ENCODE measurements around the gene STAT1. TPM values are rescaled to one million over a fixed set of nuclear protein-coding genes. Genes with fewer than 3 reads are reported as not detected.

The STAT1 gene
- total RNA-seq, 2 experiments from 2014 or later, result 472 to 473 TPM

GRCh38 chr2:190973726-190974628, 40.0 kb downstream of the STAT1 start:
- ATAC-seq (no peak), DNase-seq (no peak)
- Mint-ChIP-seq H3K36me3 (ENCODE audit: low read depth) (peaks cover 91% of the 10 kb centered on the region), H3K4me3 (no peak overlapping the region), H3K27ac (no peak overlapping the region), H3K27me3 (ENCODE audit: low read depth) (no peaks in the 10 kb centered on the region), H3K4me1 (ENCODE audit: low read depth) (peaks cover 51% of the 10 kb centered on the region), H3K9me3 (ENCODE audit: insufficient read depth) (no peaks in the 10 kb centered on the region)
- POLR2A ChIA-PET, result interaction anchor here (1.1 to 2.4 kb wide), 5 partner anchors 9 to 39 kb away, joined by 5 to 7 read pairs (median 5); no protein-coding TSS in a partner anchor
- CTCF ChIA-PET, result interaction anchor here (1.0 kb wide), 1 partner anchor 29 kb away, joined by 3 read pairs; no protein-coding TSS in a partner anchor

GRCh38 chr2:190973262-190973661, 40.7 kb downstream of the STAT1 start:
- CTCF ChIA-PET, result interaction anchor here (1.0 kb wide), 1 partner anchor 29 kb away, joined by 3 read pairs; no protein-coding TSS in a partner anchor
- peaks cover 46% of the 10 kb centered on the region for H3K4me1 Mint-ChIP-seq (ENCODE audit: low read depth)
- H3K4me3 Mint-ChIP-seq, result no peak overlapping the region
- no peak overlapping the region for H3K27ac Mint-ChIP-seq
- POLR2A ChIA-PET, result interaction anchor here (0.6 to 2.4 kb wide), 6 partner anchors 9 to 91 kb away, joined by 3 to 7 read pairs (median 5); no protein-coding TSS in a partner anchor
- ATAC-seq (no peak), DNase-seq (no peak)
- H3K36me3 Mint-ChIP-seq (ENCODE audit: low read depth), result peaks cover 89% of the 10 kb centered on the region
- H3K9me3 Mint-ChIP-seq (ENCODE audit: insufficient read depth), result no peaks in the 10 kb centered on the region
- no peaks in the 10 kb centered on the region for H3K27me3 Mint-ChIP-seq (ENCODE audit: low read depth)

DNA sequence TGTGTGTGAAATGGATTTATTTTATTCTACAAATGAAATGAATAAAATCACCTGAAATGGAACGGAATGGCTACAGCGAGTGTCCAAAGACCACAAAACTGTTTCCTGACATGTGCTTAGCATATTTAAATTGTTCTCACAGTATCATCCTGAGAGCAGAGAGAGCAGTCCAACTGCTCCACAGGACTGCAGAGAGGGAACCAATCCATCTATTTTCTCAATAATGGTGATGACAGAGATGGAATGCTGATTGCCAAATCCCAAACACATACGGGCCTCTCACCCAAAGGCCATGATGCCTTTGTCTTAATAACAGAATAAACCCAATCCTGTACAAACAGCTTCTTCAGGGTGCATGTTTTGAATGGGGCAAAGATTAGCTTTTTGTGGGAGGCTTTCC, 41.1 kb downstream of the STAT1 start:
- DNase-seq (no peak), ATAC-seq (no peak)
- Mint-ChIP-seq H3K27ac (no peak overlapping the region), H3K4me3 (no peak overlapping the region), H3K36me3 (ENCODE audit: low read depth) (peaks cover 89% of the 10 kb centered on the region), H3K27me3 (ENCODE audit: low read depth) (no peaks in the 10 kb centered on the region), H3K9me3 (ENCODE audit: insufficient read depth) (no peaks in the 10 kb centered on the region), H3K4me1 (ENCODE audit: low read depth) (peaks cover 47% of the 10 kb centered on the region)
- ChIA-PET CTCF (interaction anchor here (1.0 kb wide), 1 partner anchor 30 kb away, joined by 3 read pairs; no protein-coding TSS in a partner anchor), POLR2A (interaction anchor here (0.6 to 2.4 kb wide), 8 partner anchors 10 to 91 kb away, joined by 3 to 7 read pairs (median 5); no protein-coding TSS in a partner anchor)

- ATAC-seq, result no peak
- H3K4me3 Mint-ChIP-seq, result no peak overlapping the region
- H3K27ac Mint-ChIP-seq, result peak overlapping the region; percentile 14
- peaks cover 89% of the 10 kb centered on the region for H3K36me3 Mint-ChIP-seq (ENCODE audit: low read depth)
- H3K4me1 Mint-ChIP-seq (ENCODE audit: low read depth), result peaks cover 46% of the 10 kb centered on the region
- H3K9me3 Mint-ChIP-seq (ENCODE audit: insufficient read depth), result no peaks in the 10 kb centered on the region
- DNase-seq, result no peak
- no peaks in the 10 kb centered on the region for H3K27me3 Mint-ChIP-seq (ENCODE audit: low read depth)
- CTCF ChIA-PET, result no interaction called here
- POLR2A ChIA-PET, result interaction anchor here (1.0 to 2.4 kb wide), 6 partner anchors 9 to 42 kb away, joined by 3 to 7 read pairs (median 4); no protein-coding TSS in a partner anchor
Measured at GRCh38 chr2:190972213-190972612, 41.8 kb downstream of the STAT1 start.

GRCh38 chr2:190970873-190971506, 43.0 kb downstream of the STAT1 start:
- Mint-ChIP-seq H3K36me3 (ENCODE audit: low read depth) (peaks cover 89% of the 10 kb centered on the region), H3K27ac (peak overlapping the region; percentile 61), H3K4me1 (ENCODE audit: low read depth) (peaks cover 45% of the 10 kb centered on the region), H3K9me3 (ENCODE audit: insufficient read depth) (no peaks in the 10 kb centered on the region), H3K4me3 (no peak overlapping the region), H3K27me3 (ENCODE audit: low read depth) (no peaks in the 10 kb centered on the region)
- DNase-seq (no peak), ATAC-seq (peak; percentile 7)
- ChIA-PET CTCF (no interaction called here), POLR2A (interaction anchor here (0.6 to 1.6 kb wide), 3 partner anchors 13 to 184 kb away, joined by 3 to 7 read pairs (median 4); no protein-coding TSS in a partner anchor)

DNA sequence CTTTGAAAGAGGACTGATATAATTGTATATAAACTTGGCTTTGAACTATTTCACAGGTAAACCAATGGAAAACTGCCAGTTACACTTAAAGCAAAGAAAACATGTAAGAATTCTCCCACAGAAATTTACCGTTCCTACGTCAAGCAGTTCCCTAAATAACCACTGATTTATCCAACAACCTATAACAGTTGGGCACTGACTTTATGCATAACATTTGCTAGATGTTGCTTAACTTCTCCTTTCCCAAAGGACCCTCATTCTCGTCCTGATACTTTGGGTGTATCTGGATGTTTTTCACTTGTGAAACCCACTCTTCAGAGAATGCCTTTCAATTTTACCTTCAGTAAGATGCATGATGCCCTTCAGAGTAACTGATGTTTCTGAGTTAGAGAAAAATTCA, 43.8 kb downstream of the STAT1 start:
- peaks cover 84% of the 10 kb centered on the region for H3K36me3 Mint-ChIP-seq (ENCODE audit: low read depth)
- no peak overlapping the region for H3K4me3 Mint-ChIP-seq
- POLR2A ChIA-PET, result interaction anchor here (1.0 to 1.2 kb wide), 2 partner anchors 14 to 59 kb away, joined by 3 to 4 read pairs; no protein-coding TSS in a partner anchor
- no peaks in the 10 kb centered on the region for H3K9me3 Mint-ChIP-seq (ENCODE audit: insufficient read depth)
- H3K4me1 Mint-ChIP-seq (ENCODE audit: low read depth), result peaks cover 44% of the 10 kb centered on the region
- H3K27me3 Mint-ChIP-seq (ENCODE audit: low read depth), result no peaks in the 10 kb centered on the region
- peak overlapping the region; percentile 61 for H3K27ac Mint-ChIP-seq
- no peak for DNase-seq
- ATAC-seq, result no peak
- CTCF ChIA-PET, result no interaction called here

DNA sequence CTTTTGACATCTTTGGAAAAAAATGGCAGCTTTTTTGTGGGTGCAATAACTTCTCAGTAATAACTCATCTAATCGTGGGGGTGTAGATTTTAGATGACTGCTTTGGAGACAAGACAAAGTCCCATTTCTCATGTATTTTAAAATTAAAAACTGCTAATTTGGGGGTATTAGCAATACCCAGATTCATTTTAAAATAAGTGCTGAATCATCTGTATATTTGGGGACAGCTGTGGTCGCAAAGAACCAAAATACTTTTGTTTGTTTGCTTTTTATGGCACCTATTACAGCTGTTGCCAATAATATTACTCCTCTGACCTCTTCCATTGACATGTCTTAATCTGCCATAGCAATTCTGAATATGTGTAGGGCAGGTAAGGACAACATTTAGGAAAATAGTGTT, 45.4 kb downstream of the STAT1 start:
- DNase-seq, result no peak
- Mint-ChIP-seq H3K27me3 (ENCODE audit: low read depth) (no peaks in the 10 kb centered on the region), H3K36me3 (ENCODE audit: low read depth) (peaks cover 83% of the 10 kb centered on the region), H3K4me1 (ENCODE audit: low read depth) (peaks cover 46% of the 10 kb centered on the region), H3K27ac (peak overlapping the region; percentile 52), H3K9me3 (ENCODE audit: insufficient read depth) (no peaks in the 10 kb centered on the region), H3K4me3 (no peak overlapping the region)
- ChIA-PET POLR2A (interaction anchor here (1.0 to 1.7 kb wide), 2 partner anchors 18 to 87 kb away, joined by 3 to 4 read pairs; no protein-coding TSS in a partner anchor), CTCF (interaction anchor here (1.0 to 1.8 kb wide), 8 partner anchors 9 to 68 kb away, joined by 3 to 9 read pairs (median 4); no protein-coding TSS in a partner anchor)
- ATAC-seq, result no peak

DNA sequence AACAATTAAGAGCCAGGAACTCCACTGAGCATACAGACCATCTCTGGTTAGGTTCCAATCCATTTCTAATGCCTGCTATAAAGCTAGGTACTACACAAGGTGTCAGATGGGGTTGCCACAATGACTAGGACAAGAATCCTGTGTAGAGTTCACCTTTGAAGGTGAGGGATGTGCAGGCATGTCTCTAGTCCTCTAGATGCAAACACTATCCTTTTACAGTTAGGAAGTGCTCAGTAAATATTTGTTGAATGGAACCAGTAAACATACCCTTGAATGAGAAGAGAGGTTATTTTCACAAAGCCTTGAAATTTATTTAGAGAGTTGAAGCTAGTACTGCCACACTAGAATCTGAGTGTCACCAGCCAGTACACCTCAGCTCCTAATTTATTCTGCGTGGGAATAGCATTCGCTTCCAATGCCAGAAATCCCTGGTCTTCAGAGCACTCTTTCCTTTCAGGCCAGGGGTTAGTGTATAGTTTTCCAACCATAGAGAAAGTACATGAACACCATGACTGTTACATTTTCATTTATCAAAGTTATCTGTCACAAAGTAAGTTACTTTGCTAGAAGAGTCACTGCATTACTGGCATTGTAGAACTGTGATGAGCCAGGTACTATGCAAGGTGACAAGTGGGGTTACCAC, 48.3 kb downstream of the STAT1 start:
- Mint-ChIP-seq H3K9me3 (ENCODE audit: insufficient read depth) (no peaks in the 10 kb centered on the region), H3K27ac (no peak overlapping the region), H3K27me3 (ENCODE audit: low read depth) (no peaks in the 10 kb centered on the region), H3K4me1 (ENCODE audit: low read depth) (peaks cover 38% of the 10 kb centered on the region), H3K4me3 (no peak overlapping the region), H3K36me3 (ENCODE audit: low read depth) (peaks cover 82% of the 10 kb centered on the region)
- no peak for ATAC-seq
- POLR2A ChIA-PET, result interaction anchor here (0.9 to 1.8 kb wide), 4 partner anchors 19 to 183 kb away, joined by 3 to 8 read pairs (median 4); no protein-coding TSS in a partner anchor
- no peak for DNase-seq
- CTCF ChIA-PET, result interaction anchor here (0.7 to 2.5 kb wide), 2 partner anchors 185 to 190 kb away, joined by 4 to 8 read pairs; no protein-coding TSS in a partner anchor

DNA sequence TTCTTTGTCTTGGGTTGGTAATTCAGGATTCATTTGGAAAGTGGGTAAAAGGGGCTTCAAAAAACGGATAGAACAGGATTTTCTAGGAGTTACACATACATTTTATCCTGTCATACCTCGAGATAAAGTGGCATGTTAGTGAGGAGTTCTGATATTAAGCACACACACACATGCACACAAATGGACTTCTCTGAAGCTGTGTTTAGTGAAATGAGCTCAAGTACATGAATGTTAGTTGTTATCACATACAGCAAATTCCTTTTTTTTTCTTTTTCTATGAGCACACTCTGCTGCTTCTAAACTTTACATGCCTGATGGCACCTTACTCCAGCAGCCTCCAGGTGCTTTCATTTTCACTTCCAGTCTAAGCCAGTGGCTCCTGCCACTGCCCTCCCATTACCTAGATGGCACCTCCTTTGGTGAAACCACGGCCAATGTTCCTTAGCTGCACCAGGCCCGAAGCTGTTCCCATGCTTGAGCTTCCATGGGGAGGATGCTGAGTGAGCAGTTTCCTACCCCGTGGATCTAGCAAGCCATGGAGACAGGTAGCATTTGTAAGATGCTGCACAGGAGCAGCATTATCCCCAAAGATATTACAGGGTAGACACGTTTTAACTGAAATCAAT, 49.7 kb downstream of the STAT1 start:
- peak overlapping the region; percentile 78 for H3K27ac Mint-ChIP-seq
- DNase-seq, result no peak
- no peaks in the 10 kb centered on the region for H3K27me3 Mint-ChIP-seq (ENCODE audit: low read depth)
- ChIA-PET CTCF (interaction anchor here (1.5 to 2.5 kb wide), 4 partner anchors 17 to 184 kb away, joined by 4 to 8 read pairs (median 6); no protein-coding TSS in a partner anchor), POLR2A (interaction anchor here (0.9 to 1.8 kb wide), 3 partner anchors 8 to 18 kb away, joined by 4 to 8 read pairs (median 4); no protein-coding TSS in a partner anchor)
- no peaks in the 10 kb centered on the region for H3K9me3 Mint-ChIP-seq (ENCODE audit: insufficient read depth)
- no peak overlapping the region for H3K4me3 Mint-ChIP-seq
- H3K4me1 Mint-ChIP-seq (ENCODE audit: low read depth), result peaks cover 29% of the 10 kb centered on the region
- peak; percentile 47 for ATAC-seq
- peaks cover 73% of the 10 kb centered on the region for H3K36me3 Mint-ChIP-seq (ENCODE audit: low read depth)

DNA sequence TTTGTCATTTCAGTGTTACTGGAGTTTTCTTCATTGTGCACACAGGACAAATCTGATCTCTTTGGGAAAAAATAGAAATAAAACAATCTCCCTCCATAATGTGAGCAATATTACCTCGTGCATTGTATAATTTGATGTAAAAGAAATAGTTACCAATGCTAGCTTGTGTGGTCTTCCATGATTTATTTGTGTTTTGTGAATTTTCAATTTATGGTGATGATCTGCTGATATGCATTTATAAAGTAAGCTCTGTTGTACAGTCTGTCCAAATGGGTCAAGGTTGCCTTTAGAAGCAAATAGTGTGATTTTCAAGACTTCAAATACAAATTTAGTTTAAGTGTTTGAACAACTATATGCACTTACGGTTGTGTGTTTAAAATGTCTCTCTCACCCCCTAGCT, 50.9 kb downstream of the STAT1 start:
- Mint-ChIP-seq H3K36me3 (ENCODE audit: low read depth) (peaks cover 72% of the 10 kb centered on the region), H3K4me3 (no peak overlapping the region), H3K9me3 (ENCODE audit: insufficient read depth) (no peaks in the 10 kb centered on the region), H3K27me3 (ENCODE audit: low read depth) (no peaks in the 10 kb centered on the region), H3K4me1 (ENCODE audit: low read depth) (peaks cover 22% of the 10 kb centered on the region), H3K27ac (no peak overlapping the region)
- CTCF ChIA-PET, result interaction anchor here (0.7 to 2.5 kb wide), 4 partner anchors 19 to 183 kb away, joined by 3 to 8 read pairs (median 4); no protein-coding TSS in a partner anchor
- no peak for DNase-seq
- ATAC-seq, result no peak
- POLR2A ChIA-PET, result interaction anchor here (1.4 kb wide), 1 partner anchor 9 kb away, joined by 4 read pairs; no protein-coding TSS in a partner anchor
